Heart left ventricle (tissue), 16 donors: Measurements from ENCODE around the gene CDK19. TPM values are rescaled to one million over a fixed set of nuclear protein-coding genes. Genes with fewer than 3 reads are reported as not detected.

Experiments
- ATAC-seq, 4 donors: fragments of 200-7000 bp; cut with Tn5 transposase; one replicate each; pipeline ENCODE4 v1.9.1; 2020 to 2022; ENCODE audit warnings: moderate library complexity in 4 of 4, mild to moderate bottlenecking in 3 of 4, moderate number of reproducible peaks in 1 of 4
- DNase-seq, 5 donors: peaks; one replicate each; pipeline ENCODE4 v3.0.0-alpha.2; 2020
- H3K27ac ChIP-seq, 12 donors: fragments of 200-600 bp; sonication (generic) in 4 of 12; one replicate each; pipeline versions ENCODE4 v1.5.0 to v1.8.0; 2016 to 2022; ENCODE audit warnings: mild to moderate bottlenecking in 2 of 12
- H3K27me3 ChIP-seq, 9 donors: fragments of 200-600 bp; sonication (generic) in 2 of 9; one replicate each; pipeline versions ENCODE4 v1.5.1 to v1.8.0; 2016 to 2022; ENCODE audit warnings: mild to moderate bottlenecking in 3 of 9
- H3K36me3 ChIP-seq, 9 donors: fragments of 200-600 bp; sonication (generic) in 2 of 9; one replicate each; pipeline versions ENCODE4 v1.5.0 to v1.8.0; 2018 to 2022; ENCODE audit warnings: mild to moderate bottlenecking in 2 of 9
- H3K4me1 ChIP-seq, 12 donors: fragments of 200-600 bp; sonication (generic) in 4 of 12; one replicate each; pipeline versions ENCODE4 v1.5.0 to v1.8.0; 2016 to 2022; ENCODE audit warnings: mild to moderate bottlenecking in 3 of 12
- H3K4me3 ChIP-seq, 12 donors: fragments of 200-600 bp; sonication (generic) in 4 of 12; one replicate each; pipeline versions ENCODE4 v1.5.0 to v1.8.0; 2017 to 2022; ENCODE audit warnings: mild to moderate bottlenecking in 9 of 12, moderate library complexity in 4 of 12
- H3K9me3 ChIP-seq, 12 donors: fragments of 200-600 bp; sonication (generic) in 4 of 12; one replicate each; pipeline versions ENCODE4 v1.5.0 to v1.8.0; 2016 to 2022; ENCODE audit warnings: mild to moderate bottlenecking in 1 of 12
- POLR2A ChIP-seq, 2 donors: fragments of 450-650 bp; IDR thresholded peaks; one replicate each; pipeline ENCODE4 v1.6.1; 2017; ENCODE audit warnings: antibody characterized with exemption in 2 of 2, mild to moderate bottlenecking in 2 of 2, moderate library complexity in 2 of 2
- WGBS, 4 donors: extraction: QIAGEN DNeasy Blood & Tissue Kit in 2 of 4; methylation state at CpG; one replicate each; pipeline versions ENCODE4 v1.1.5 to v1.1.7; 2013 to 2018; 5-methylcytosine and 5-hydroxymethylcytosine counted together
- intact Hi-C, 10 donors: fragments of 100-400 bp; cut with DNase I; formaldehyde crosslinking; loops; one replicate each; pipeline versions ENCODE4 v1.11.1 to v1.14.2; 2022
- polyA plus RNA-seq, 2 donors: library from polyadenylated mRNA; stranded (reverse); fragments of 200-250 nt; gene quantifications; one replicate each; pipeline ENCODE4 v1.2.3, GENCODE V29; 2013
- total RNA-seq, 9 donors: library from RNA; depleted of rRNA in 2 of 9; stranded (reverse); fragments of >200 nt in 2 of 9; fragmentation: NEBNext Ultra II Directional in 3 of 9; extraction: Animal tissue kit (Norgen Biotek cat#: 25700) in 3 of 9; gene quantifications; one replicate each; pipeline versions ENCODE4 v1.1.0 to v1.2.4, GENCODE V29; 2016 to 2023
- TF ChIP-seq, protein P1 (sequence below), 12 donors: fragments of 200-600 bp; sonication (generic) in 4 of 12; IDR thresholded peaks; one replicate each; pipeline versions ENCODE4 v1.5.0 to v1.8.0; 2018 to 2022; ENCODE audit warnings: antibody characterized with exemption in 12 of 12, mild to moderate bottlenecking in 5 of 12
- donor health status: ischemic (EF 13 %, LVEDD 7.1; RV severe dilation, severe dysfunction).
- donor health status: healthy with polysubstance abuse.
- donor health status: DM: no; HTN: yes; CAD: no.
- donor health status: DM: no; HTN: no; CAD: no.
- donor health status: ischemic (EF 25% LVEDD 6.9; RV normal size, moderate dysfunction).
- donor health status: ischemic (EF 25% LVEDD 5.7; RV mildly dilated, moderate dysfunction).
- donor health status: healthy.
- donor health status: DM: yes; HTN: yes; CAD: no.
- donor health status: ischemic (EF 35%, LVEDD 5.7; RV mildly dilated, moderate dysfunction).
- donor health status: nonischemic (EF 11% LVEDD 7.7; RV severe dilation, severe dysfunction).
- donor health status: DM: yes; HTN: yes; CAD: no.
- donor health status: PGD.
- donor health status: ischemic (EF 29% LVEDD 5.4; RV normal size, mild dysfunction).
- donor health status: nonischemic (EF 23%, LVEDD 6.1; RV moderate dilation, normal function).

Gene CDK19
- total and polyA plus RNA-seq, 11 donors: 3.8 to 16.3 (median 8.3) TPM

DNA sequence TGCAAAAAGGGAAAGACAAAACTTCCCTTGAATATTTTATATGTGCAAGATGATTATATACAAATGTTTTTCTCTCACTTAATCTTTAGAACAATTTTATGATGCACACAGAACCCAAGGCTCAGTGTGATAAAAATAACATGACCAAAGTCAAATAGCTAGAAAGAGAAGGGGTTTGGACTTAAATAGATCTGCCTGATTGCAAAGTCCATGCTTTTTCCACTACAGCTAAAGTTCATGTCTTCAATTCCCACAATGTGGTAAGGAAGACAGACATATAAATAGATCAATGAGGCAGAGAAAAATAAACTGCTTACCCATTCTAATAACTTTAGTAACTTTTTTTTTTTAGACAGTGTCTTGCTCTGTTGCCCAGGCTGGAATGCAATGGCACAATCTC is 143.8 kb downstream of the CDK19 start:
- Histone ChIP-seq H3K4me3 (no peak overlapping the region), H3K4me1 (peaks cover 0 to 12% (median 0%) of the 10 kb centered on the region in 12 donors), H3K36me3 (peaks cover 0 to 7% (median 0%) of the 10 kb centered on the region in 9 donors), H3K27ac (no peak overlapping the region), H3K9me3 (no peaks in the 10 kb centered on the region), H3K27me3 (no peaks in the 10 kb centered on the region)
- intact Hi-C loops: loop anchor here in 1 of 10 donors (10.0 kb wide), 1 partner anchor 137 kb away; no protein-coding TSS in a partner anchor
- no peak for DNase-seq
- ATAC-seq: no peak
- TF ChIP-seq, protein P1, sequence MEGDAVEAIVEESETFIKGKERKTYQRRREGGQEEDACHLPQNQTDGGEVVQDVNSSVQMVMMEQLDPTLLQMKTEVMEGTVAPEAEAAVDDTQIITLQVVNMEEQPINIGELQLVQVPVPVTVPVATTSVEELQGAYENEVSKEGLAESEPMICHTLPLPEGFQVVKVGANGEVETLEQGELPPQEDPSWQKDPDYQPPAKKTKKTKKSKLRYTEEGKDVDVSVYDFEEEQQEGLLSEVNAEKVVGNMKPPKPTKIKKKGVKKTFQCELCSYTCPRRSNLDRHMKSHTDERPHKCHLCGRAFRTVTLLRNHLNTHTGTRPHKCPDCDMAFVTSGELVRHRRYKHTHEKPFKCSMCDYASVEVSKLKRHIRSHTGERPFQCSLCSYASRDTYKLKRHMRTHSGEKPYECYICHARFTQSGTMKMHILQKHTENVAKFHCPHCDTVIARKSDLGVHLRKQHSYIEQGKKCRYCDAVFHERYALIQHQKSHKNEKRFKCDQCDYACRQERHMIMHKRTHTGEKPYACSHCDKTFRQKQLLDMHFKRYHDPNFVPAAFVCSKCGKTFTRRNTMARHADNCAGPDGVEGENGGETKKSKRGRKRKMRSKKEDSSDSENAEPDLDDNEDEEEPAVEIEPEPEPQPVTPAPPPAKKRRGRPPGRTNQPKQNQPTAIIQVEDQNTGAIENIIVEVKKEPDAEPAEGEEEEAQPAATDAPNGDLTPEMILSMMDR (IDR thresholded peaks at IDR 0.05): no peak
- no peak for TF ChIP-seq POLR2A (IDR thresholded peaks at IDR 0.05)

GRCh38 chr6:110665600-110665999 is 149.7 kb downstream of the CDK19 start:
- no peaks in the 10 kb centered on the region for H3K27me3 ChIP-seq
- H3K4me3 ChIP-seq: no peak overlapping the region
- H3K9me3 ChIP-seq: no peaks in the 10 kb centered on the region
- intact Hi-C loops: no loop called here
- DNase-seq (no peak), ATAC-seq (no peak)
- peaks cover 0 to 7% (median 0%) of the 10 kb centered on the region in 9 donors for H3K36me3 ChIP-seq
- peak overlapping the region in 1 of 12 donors; percentile 69 for H3K27ac ChIP-seq
- 96 to 98% (median 96%) methylated on average over 7 of the region's 7 CpGs for WGBS, 4 donors
- no peak for TF ChIP-seq POLR2A (IDR thresholded peaks at IDR 0.05)
- TF ChIP-seq, protein P1 (IDR thresholded peaks at IDR 0.05): no peak
- peaks cover 0 to 19% (median 0%) of the 10 kb centered on the region in 12 donors for H3K4me1 ChIP-seq

DNA sequence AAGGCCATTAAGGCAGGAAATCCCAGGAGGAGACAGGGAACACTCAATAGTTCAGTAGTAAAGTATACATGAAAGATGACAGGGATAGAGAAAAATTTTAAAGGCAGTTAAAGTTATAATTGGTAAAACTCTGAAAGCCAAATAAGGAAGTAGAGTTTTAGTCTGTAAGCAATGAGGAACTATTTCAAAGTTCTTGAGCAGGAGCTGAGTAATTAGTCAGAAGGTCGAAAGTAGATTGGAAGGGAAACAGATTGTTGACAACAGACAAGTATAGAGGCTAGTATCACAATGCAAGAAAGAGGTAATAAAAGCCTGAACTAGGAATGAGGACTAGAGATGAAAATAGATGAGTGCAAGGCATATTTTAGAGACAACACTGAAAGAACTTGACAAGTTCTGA is 150.3 kb downstream of the CDK19 start:
- Histone ChIP-seq H3K36me3 (peaks cover 0 to 5% (median 0%) of the 10 kb centered on the region in 9 donors), H3K9me3 (no peaks in the 10 kb centered on the region), H3K4me1 (peaks cover 0 to 19% (median 0%) of the 10 kb centered on the region in 12 donors), H3K4me3 (no peak overlapping the region), H3K27ac (peak overlapping the region in 1 of 12 donors; percentile 69), H3K27me3 (no peaks in the 10 kb centered on the region)
- WGBS, 4 donors: 76 to 91% (median 80%) methylated on average over 1 of the region's 1 CpG
- intact Hi-C loops: no loop called here
- DNase-seq: no peak
- TF ChIP-seq POLR2A (IDR thresholded peaks at IDR 0.05): no peak
- TF ChIP-seq, protein P1 (IDR thresholded peaks at IDR 0.05): no peak
- peak in 1 of 4 donors; percentile 41 for ATAC-seq

GRCh38 chr6:110662490-110663211 is 152.6 kb downstream of the CDK19 start:
- no peak overlapping the region for H3K27ac ChIP-seq

More at GRCh38 chr6:110662490-110663211, 152.6 kb downstream of the CDK19 start:
- Histone ChIP-seq H3K36me3 (no peaks in the 10 kb centered on the region), H3K4me3 (no peak overlapping the region), H3K9me3 (no peaks in the 10 kb centered on the region), H3K27me3 (no peaks in the 10 kb centered on the region), H3K4me1 (peaks cover 0 to 19% (median 0%) of the 10 kb centered on the region in 12 donors)
- TF ChIP-seq, protein P1 (IDR thresholded peaks at IDR 0.05): no peak
- no peak for TF ChIP-seq POLR2A (IDR thresholded peaks at IDR 0.05)
- intact Hi-C loops: no loop called here
- ATAC-seq: no peak
- DNase-seq: no peak
- WGBS, 4 donors: 75 to 90% (median 85%) methylated on average over 1 of the region's 1 CpG
